SJSA1 (cell line): ENCODE measurements around the gene ARSI. TPM values are rescaled to one million over a fixed set of nuclear protein-coding genes. Genes with fewer than 3 reads are reported as not detected.
A peak's percentile ranks its signal among the peaks of the same experiment; 100 is the strongest.

Experiments
- DNase-seq, 2 experiments: peaks; one replicate each; pipeline ENCODE4 v3.0.0-alpha.2; 2015 to 2020; ENCODE audit warnings: low spot score in 2 of 2, low read depth in 1 of 2
- H3K27ac ChIP-seq: fragments of 250-450 bp; sonication (Bioruptor Pico); 2 replicates; pipeline ENCODE4 v1.5.1; 2020; ENCODE audit warnings: mild to moderate bottlenecking, moderate library complexity
- H3K27me3 ChIP-seq: fragments of 250-450 bp; sonication (Bioruptor Pico); replicated peaks from 2 replicates; pipeline ENCODE4 v1.5.1; 2020; ENCODE audit warnings: mild to moderate bottlenecking, moderate library complexity
- H3K36me3 ChIP-seq: fragments of 250-450 bp; sonication (Bioruptor Pico); 2 replicates; pipeline ENCODE4 v1.5.1; 2020; ENCODE audit warnings: mild to moderate bottlenecking
- H3K4me1 ChIP-seq: fragments of 250-450 bp; sonication (Bioruptor Pico); replicated peaks from 2 replicates; pipeline ENCODE4 v1.6.1; 2021; ENCODE audit warnings: mild to moderate bottlenecking
- H3K4me3 ChIP-seq: fragments of 250-450 bp; sonication (Bioruptor Pico); 2 replicates; pipeline ENCODE4 v1.5.1; 2020; ENCODE audit warnings: mild to moderate bottlenecking
- H3K9me3 ChIP-seq: fragments of 250-450 bp; sonication (Bioruptor Pico); replicated peaks from 2 replicates; pipeline ENCODE4 v1.5.1; 2020; ENCODE audit warnings: mild to moderate bottlenecking
- total RNA-seq: library from RNA; depleted of rRNA; stranded (reverse); fragments of >200 nt; shearing (Covaris generic); gene quantifications from 2 replicates; pipeline ENCODE4 v1.2.3, GENCODE V29; 2014

ARSI gene
- total RNA-seq, 1 experiment from 2014 or later = 0.21 TPM

GRCh38 chr5:150270541-150271295 lies 32.0 kb downstream of the ARSI start:
- no peak for DNase-seq
- Histone ChIP-seq H3K4me3 (no peak overlapping the region), H3K9me3 (no peaks in the 10 kb centered on the region), H3K27ac (no peak overlapping the region), H3K4me1 (0 out of 2 replicates have a peak, but pooled peaks cover 4% of the 10 kb centered on the region), H3K27me3 (no peaks in the 10 kb centered on the region), H3K36me3 (no peaks in the 10 kb centered on the region)

GRCh38 chr5:150266871-150267291 lies 35.8 kb downstream of the ARSI start:
- Histone ChIP-seq H3K27me3 (no peaks in the 10 kb centered on the region), H3K4me3 (no peak overlapping the region), H3K9me3 (no peaks in the 10 kb centered on the region), H3K27ac (no peak overlapping the region), H3K4me1 (peaks cover 24% of the 10 kb centered on the region), H3K36me3 (0 out of 2 replicates have a peak, but pooled peaks cover 2% of the 10 kb centered on the region)
- DNase-seq = no peak

- Histone ChIP-seq H3K36me3 (0 out of 2 replicates have a peak, but pooled peaks cover 2% of the 10 kb centered on the region), H3K4me1 (peaks cover 33% of the 10 kb centered on the region), H3K27me3 (no peaks in the 10 kb centered on the region), H3K9me3 (no peaks in the 10 kb centered on the region), H3K27ac (no peak overlapping the region), H3K4me3 (no peak overlapping the region)
- DNase-seq = no peak
Observed at GRCh38 chr5:150265870-150266383, 36.8 kb downstream of the ARSI start.

- H3K4me3 ChIP-seq = no peak overlapping the region
- no peak for DNase-seq
- no peak overlapping the region; the same call in 1 of the 2 replicates for H3K27ac ChIP-seq
- no peaks in the 10 kb centered on the region for H3K27me3 ChIP-seq
- peaks cover 31% of the 10 kb centered on the region for H3K4me1 ChIP-seq
- 0 out of 2 replicates have a peak, but pooled peaks cover 2% of the 10 kb centered on the region for H3K36me3 ChIP-seq
- H3K9me3 ChIP-seq = no peaks in the 10 kb centered on the region
Observed at GRCh38 chr5:150264667-150265603, 37.8 kb downstream of the ARSI start.

GRCh38 chr5:150263801-150264621 lies 38.7 kb downstream of the ARSI start:
- no peaks in the 10 kb centered on the region for H3K9me3 ChIP-seq
- H3K27me3 ChIP-seq = no peaks in the 10 kb centered on the region
- peaks cover 31% of the 10 kb centered on the region for H3K4me1 ChIP-seq
- H3K27ac ChIP-seq = no peak overlapping the region; the same call in 1 of the 2 replicates
- no peak overlapping the region for H3K4me3 ChIP-seq
- DNase-seq = peak; percentile 76 to 86
- 0 out of 2 replicates have a peak, but pooled peaks cover 2% of the 10 kb centered on the region for H3K36me3 ChIP-seq

DNA sequence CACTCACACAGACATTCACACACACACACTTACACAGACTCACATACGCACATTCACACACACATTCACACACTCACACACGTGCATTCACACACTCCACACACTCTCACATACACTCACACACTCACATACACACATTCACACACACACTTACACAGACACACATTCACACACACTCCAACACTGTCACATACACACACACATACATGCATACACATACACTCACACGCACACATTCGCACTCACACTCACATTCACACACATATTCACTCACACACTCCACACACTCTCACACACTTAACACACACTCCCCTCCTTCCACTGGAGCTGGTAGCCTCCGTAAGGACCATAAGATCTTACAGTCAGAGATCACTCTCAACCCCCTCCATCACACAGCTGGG lies 39.3 kb downstream of the ARSI start:
- Histone ChIP-seq H3K9me3 (no peaks in the 10 kb centered on the region), H3K4me1 (peaks cover 31% of the 10 kb centered on the region), H3K27ac (no peak overlapping the region), H3K36me3 (0 out of 2 replicates have a peak, but pooled peaks cover 2% of the 10 kb centered on the region), H3K27me3 (no peaks in the 10 kb centered on the region), H3K4me3 (no peak overlapping the region)
- DNase-seq = no peak

DNA sequence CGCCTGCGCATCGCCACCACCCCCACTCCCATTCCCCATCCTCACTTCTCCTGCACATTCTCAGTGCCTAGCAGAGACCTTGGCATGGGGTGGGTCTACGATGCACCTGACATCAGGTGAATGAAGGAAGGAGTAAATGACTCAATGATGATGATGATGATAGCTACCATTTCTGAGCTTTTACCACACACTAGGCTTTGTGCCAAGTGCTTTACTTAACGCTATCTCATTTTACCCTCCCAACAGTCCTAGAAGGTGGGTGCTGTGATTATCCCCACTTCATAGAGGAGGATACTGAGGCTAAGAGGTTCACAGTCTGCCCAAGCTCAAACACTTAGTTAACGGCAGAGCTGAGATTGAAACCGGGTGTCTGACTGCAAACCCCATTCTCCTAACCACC lies 40.2 kb downstream of the ARSI start:
- Histone ChIP-seq H3K27me3 (no peaks in the 10 kb centered on the region), H3K4me1 (peaks cover 31% of the 10 kb centered on the region), H3K27ac (no peak overlapping the region), H3K36me3 (0 out of 2 replicates have a peak, but pooled peaks cover 2% of the 10 kb centered on the region), H3K4me3 (no peak overlapping the region), H3K9me3 (no peaks in the 10 kb centered on the region)
- no peak for DNase-seq

DNA sequence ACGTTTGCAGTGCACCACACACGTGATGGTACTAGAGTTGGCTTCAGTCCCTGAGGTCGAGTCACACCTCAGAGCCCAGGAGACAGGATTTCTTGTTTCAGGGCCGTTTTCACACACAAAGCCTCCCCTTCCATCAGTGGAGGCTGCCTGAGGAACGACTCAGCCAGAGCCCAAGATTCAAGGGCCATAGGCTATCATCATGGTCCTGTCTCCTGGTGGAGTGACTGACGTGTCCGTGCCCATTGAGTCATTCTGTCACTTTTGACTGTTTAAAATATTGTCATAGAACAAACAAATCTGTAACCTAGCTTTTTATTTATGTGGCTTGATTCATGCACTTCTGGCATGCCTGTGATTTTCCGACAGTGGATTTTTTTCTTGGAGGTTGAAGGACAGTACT lies 41.5 kb downstream of the ARSI start:
- H3K4me3 ChIP-seq = no peak overlapping the region
- H3K9me3 ChIP-seq = no peaks in the 10 kb centered on the region
- no peak overlapping the region for H3K27ac ChIP-seq
- 0 out of 2 replicates have a peak, but pooled peaks cover 2% of the 10 kb centered on the region for H3K36me3 ChIP-seq
- no peaks in the 10 kb centered on the region for H3K27me3 ChIP-seq
- H3K4me1 ChIP-seq = peaks cover 31% of the 10 kb centered on the region
- peak in 1 of 2 experiments; percentile 47 for DNase-seq

DNA sequence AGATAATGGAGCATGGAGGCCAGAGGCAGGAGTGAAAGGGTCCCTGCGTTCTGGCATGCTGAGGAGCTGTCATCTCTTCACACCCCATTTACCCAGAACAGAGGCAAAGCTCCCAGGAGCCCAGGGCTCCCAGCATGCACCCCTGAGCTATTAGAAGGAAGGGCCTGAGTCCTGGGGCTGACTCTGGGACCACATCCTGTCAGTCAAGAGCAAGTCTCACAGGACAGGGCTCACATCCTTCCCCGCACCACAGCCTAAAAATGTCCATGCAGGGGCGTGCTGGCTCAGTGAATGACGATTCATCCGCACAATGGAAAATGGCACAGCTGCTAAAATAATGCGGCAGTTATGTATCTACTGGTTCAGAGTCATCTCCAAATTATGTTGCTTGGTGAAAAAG lies 44.6 kb downstream of the ARSI start:
- Histone ChIP-seq H3K36me3 (0 out of 2 replicates have a peak, but pooled peaks cover 1% of the 10 kb centered on the region), H3K4me3 (no peak overlapping the region), H3K4me1 (peaks cover 16% of the 10 kb centered on the region), H3K27ac (no peak overlapping the region), H3K27me3 (no peaks in the 10 kb centered on the region), H3K9me3 (no peaks in the 10 kb centered on the region)
- DNase-seq = no peak

DNA sequence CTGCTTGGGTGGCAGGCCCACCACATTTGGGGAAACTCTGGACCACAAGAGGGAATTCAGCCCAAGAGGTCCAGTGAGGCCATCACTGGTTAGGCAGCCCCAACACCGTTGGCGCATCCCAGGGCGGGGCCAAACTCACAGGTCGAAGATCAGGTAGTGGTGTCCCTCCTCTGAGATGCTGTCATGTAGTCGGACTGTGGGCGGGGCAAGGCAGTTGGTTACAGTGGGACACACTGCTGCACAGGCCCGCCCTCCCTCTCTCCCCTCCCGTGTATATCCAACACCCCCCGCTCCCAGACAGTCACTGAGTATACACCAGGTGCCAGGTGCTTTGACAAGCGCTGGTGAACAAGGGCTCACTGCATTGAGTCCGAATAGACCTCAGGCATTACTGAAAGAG lies 45.3 kb downstream of the ARSI start:
- no peaks in the 10 kb centered on the region for H3K9me3 ChIP-seq
- DNase-seq = no peak
- H3K36me3 ChIP-seq = no peaks in the 10 kb centered on the region
- H3K27ac ChIP-seq = no peak overlapping the region
- peaks cover 14% of the 10 kb centered on the region for H3K4me1 ChIP-seq
- H3K4me3 ChIP-seq = no peak overlapping the region
- no peaks in the 10 kb centered on the region for H3K27me3 ChIP-seq

- Histone ChIP-seq H3K36me3 (no peaks in the 10 kb centered on the region), H3K27me3 (no peaks in the 10 kb centered on the region), H3K4me3 (no peak overlapping the region), H3K27ac (no peak overlapping the region), H3K9me3 (no peaks in the 10 kb centered on the region), H3K4me1 (peaks cover 8% of the 10 kb centered on the region)
- no peak for DNase-seq
Observed at GRCh38 chr5:150256410-150257064, 46.2 kb downstream of the ARSI start.

DNA sequence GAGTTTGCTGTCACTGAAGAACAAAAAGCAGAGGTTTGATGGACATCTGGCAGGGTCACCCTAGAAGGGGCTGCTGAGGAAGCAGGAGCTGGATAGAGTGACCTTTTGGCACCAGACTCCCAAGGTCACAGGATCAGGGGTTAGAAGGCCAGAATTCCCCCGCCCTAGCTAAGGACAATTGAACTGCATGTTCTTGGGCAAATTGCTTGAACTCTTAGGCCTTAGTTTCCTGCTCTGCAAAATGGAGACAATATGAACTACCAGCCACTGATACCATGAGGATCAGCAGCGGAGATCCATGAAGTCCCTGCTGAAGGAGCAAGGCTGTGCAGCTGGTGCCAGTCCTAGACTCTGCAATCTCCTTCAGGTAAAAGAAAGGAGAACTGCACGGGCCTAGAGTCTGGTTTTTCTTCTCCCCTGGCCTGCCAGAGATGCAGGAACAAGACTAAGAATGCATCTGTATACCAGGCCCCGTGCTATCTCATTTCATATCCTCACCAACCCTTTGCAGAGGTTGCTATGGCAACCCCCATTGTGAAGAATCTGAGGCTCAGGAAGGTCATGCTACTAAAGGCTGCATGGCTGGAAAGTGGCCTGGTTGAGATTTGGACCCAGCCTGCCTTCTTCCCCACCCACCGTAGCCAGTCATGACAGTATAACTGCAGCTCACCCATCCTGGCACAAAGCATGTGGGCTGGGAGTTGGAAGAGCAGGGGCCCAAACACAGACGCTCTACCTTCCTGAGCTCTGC lies 46.9 kb downstream of the ARSI start:
- H3K4me1 ChIP-seq = peaks cover 1% of the 10 kb centered on the region
- H3K4me3 ChIP-seq = no peak overlapping the region
- H3K27ac ChIP-seq = no peak overlapping the region
- no peak for DNase-seq
- no peaks in the 10 kb centered on the region for H3K36me3 ChIP-seq
- no peaks in the 10 kb centered on the region for H3K9me3 ChIP-seq
- H3K27me3 ChIP-seq = no peaks in the 10 kb centered on the region
